ENCODE results near the gene HOXA5. TPM values are rescaled to one million over a fixed set of nuclear protein-coding genes. Genes with fewer than 3 reads are reported as not detected.
A peak's percentile ranks its signal among the peaks of the same experiment; 100 is the strongest.

HOXA5 gene
- total and polyA plus RNA-seq, 4 donors, result 20.6 to 171 (median 95.6) TPM

GRCh38 chr7:27182285-27182841, 38.9 kb upstream of the HOXA5 start:
- Histone ChIP-seq H3K27me3 (ENCODE audit: control insufficient read depth, insufficient read depth, low read length) (peaks cover 99% of the 10 kb centered on the region), H3K4me3 (ENCODE audit: low read depth, low read length) (peak overlapping the region; percentile 53), H3K27ac (ENCODE audit: low read depth, low read length) (peak overlapping the region; percentile 29), H3K4me1 (ENCODE audit: control insufficient read depth, insufficient read depth, low read length) (peaks cover 60% of the 10 kb centered on the region), H3K9me3 (ENCODE audit: control insufficient read depth, insufficient read depth, low read length) (no peaks in the 10 kb centered on the region), H3K36me3 (ENCODE audit: control insufficient read depth, insufficient read depth, low read length) (no peaks in the 10 kb centered on the region)
- DNase-seq (ENCODE audit: low read depth in 4 of 6, low spot score in 6 of 6), result no peak
- WGBS (ENCODE audit: insufficient coverage), result 14% methylated on average over 1 of the region's 4 CpGs

- Histone ChIP-seq H3K27me3 (ENCODE audit: control insufficient read depth, insufficient read depth, low read length) (peaks cover 99% of the 10 kb centered on the region), H3K4me3 (ENCODE audit: low read depth, low read length) (no peak overlapping the region), H3K36me3 (ENCODE audit: control insufficient read depth, insufficient read depth, low read length) (no peaks in the 10 kb centered on the region), H3K4me1 (ENCODE audit: control insufficient read depth, insufficient read depth, low read length) (peaks cover 65% of the 10 kb centered on the region), H3K27ac (ENCODE audit: low read depth, low read length) (peak overlapping the region; percentile 29), H3K9me3 (ENCODE audit: control insufficient read depth, insufficient read depth, low read length) (no peaks in the 10 kb centered on the region)
- DNase-seq (ENCODE audit: low read depth in 4 of 6, low spot score in 6 of 6), result no peak
- 61% methylated on average over 2 of the region's 4 CpGs for WGBS (ENCODE audit: insufficient coverage)
Measured at GRCh38 chr7:27181795-27182275, 38.4 kb upstream of the HOXA5 start.

GRCh38 chr7:27180431-27181420, 37.2 kb upstream of the HOXA5 start:
- WGBS (ENCODE audit: insufficient coverage), result 54% methylated on average over 7 of the region's 12 CpGs
- Histone ChIP-seq H3K36me3 (ENCODE audit: control insufficient read depth, insufficient read depth, low read length) (no peaks in the 10 kb centered on the region), H3K4me3 (ENCODE audit: low read depth, low read length) (no peak overlapping the region), H3K9me3 (ENCODE audit: control insufficient read depth, insufficient read depth, low read length) (no peaks in the 10 kb centered on the region), H3K4me1 (ENCODE audit: control insufficient read depth, insufficient read depth, low read length) (peaks cover 71% of the 10 kb centered on the region), H3K27me3 (ENCODE audit: control insufficient read depth, insufficient read depth, low read length) (peaks cover 99% of the 10 kb centered on the region), H3K27ac (ENCODE audit: low read depth, low read length) (peak overlapping the region; percentile 85)
- no peak for DNase-seq (ENCODE audit: low read depth in 4 of 6, low spot score in 6 of 6)

- 2% methylated on average over 42 of the region's 56 CpGs for WGBS (ENCODE audit: insufficient coverage)
- Histone ChIP-seq H3K27me3 (ENCODE audit: control insufficient read depth, insufficient read depth, low read length) (peaks cover 99% of the 10 kb centered on the region), H3K9me3 (ENCODE audit: control insufficient read depth, insufficient read depth, low read length) (no peaks in the 10 kb centered on the region), H3K36me3 (ENCODE audit: control insufficient read depth, insufficient read depth, low read length) (no peaks in the 10 kb centered on the region), H3K4me3 (ENCODE audit: low read depth, low read length) (peak overlapping the region; percentile 38), H3K27ac (ENCODE audit: low read depth, low read length) (peak overlapping the region; percentile 85), H3K4me1 (ENCODE audit: control insufficient read depth, insufficient read depth, low read length) (peaks cover 71% of the 10 kb centered on the region)
- peak in 2 of 6 donors; percentile 85 to 89 for DNase-seq (ENCODE audit: low read depth in 4 of 6, low spot score in 6 of 6)
Measured at GRCh38 chr7:27179503-27180430, 36.3 kb upstream of the HOXA5 start.

- Histone ChIP-seq H3K36me3 (ENCODE audit: control insufficient read depth, insufficient read depth, low read length) (no peaks in the 10 kb centered on the region), H3K27ac (ENCODE audit: low read depth, low read length) (peak overlapping the region; percentile 85), H3K27me3 (ENCODE audit: control insufficient read depth, insufficient read depth, low read length) (peaks cover 99% of the 10 kb centered on the region), H3K4me3 (ENCODE audit: low read depth, low read length) (peak overlapping the region; percentile 38), H3K9me3 (ENCODE audit: control insufficient read depth, insufficient read depth, low read length) (no peaks in the 10 kb centered on the region), H3K4me1 (ENCODE audit: control insufficient read depth, insufficient read depth, low read length) (peaks cover 72% of the 10 kb centered on the region)
- WGBS (ENCODE audit: insufficient coverage), result 23% methylated on average over 12 of the region's 14 CpGs
- no peak for DNase-seq (ENCODE audit: low read depth in 4 of 6, low spot score in 6 of 6)
Measured at GRCh38 chr7:27179030-27179429, 35.5 kb upstream of the HOXA5 start.

GRCh38 chr7:27178366-27178765, 34.9 kb upstream of the HOXA5 start:
- peaks cover 67% of the 10 kb centered on the region for H3K4me1 ChIP-seq (ENCODE audit: control insufficient read depth, insufficient read depth, low read length)

GRCh38 chr7:27177795-27178320, 34.4 kb upstream of the HOXA5 start:
- Histone ChIP-seq H3K27me3 (ENCODE audit: control insufficient read depth, insufficient read depth, low read length) (peaks cover 90% of the 10 kb centered on the region), H3K27ac (ENCODE audit: low read depth, low read length) (peak overlapping the region; percentile 85)
- WGBS (ENCODE audit: insufficient coverage), result 79% methylated on average over 2 of the region's 5 CpGs

More at GRCh38 chr7:27178366-27178765, 34.9 kb upstream of the HOXA5 start:
- no peaks in the 10 kb centered on the region for H3K9me3 ChIP-seq (ENCODE audit: control insufficient read depth, insufficient read depth, low read length)
- H3K27ac ChIP-seq (ENCODE audit: low read depth, low read length), result peak overlapping the region; percentile 85
- no peaks in the 10 kb centered on the region for H3K36me3 ChIP-seq (ENCODE audit: control insufficient read depth, insufficient read depth, low read length)
- 55% methylated on average over 3 of the region's 6 CpGs for WGBS (ENCODE audit: insufficient coverage)
- H3K27me3 ChIP-seq (ENCODE audit: control insufficient read depth, insufficient read depth, low read length), result peaks cover 92% of the 10 kb centered on the region
- DNase-seq (ENCODE audit: low read depth in 4 of 6, low spot score in 6 of 6), result no peak
- H3K4me3 ChIP-seq (ENCODE audit: low read depth, low read length), result peak overlapping the region; percentile 38

GRCh38 chr7:27176962-27177794, 33.7 kb upstream of the HOXA5 start:
- Histone ChIP-seq H3K27ac (ENCODE audit: low read depth, low read length) (peak overlapping the region; percentile 85), H3K4me1 (ENCODE audit: control insufficient read depth, insufficient read depth, low read length) (peaks cover 68% of the 10 kb centered on the region), H3K4me3 (ENCODE audit: low read depth, low read length) (peak overlapping the region; percentile 38), H3K27me3 (ENCODE audit: control insufficient read depth, insufficient read depth, low read length) (peaks cover 90% of the 10 kb centered on the region), H3K36me3 (ENCODE audit: control insufficient read depth, insufficient read depth, low read length) (peaks cover 6% of the 10 kb centered on the region), H3K9me3 (ENCODE audit: control insufficient read depth, insufficient read depth, low read length) (no peaks in the 10 kb centered on the region)
- no peak for DNase-seq (ENCODE audit: low read depth in 4 of 6, low spot score in 6 of 6)
- WGBS (ENCODE audit: insufficient coverage), result 65% methylated on average over 14 of the region's 22 CpGs

More at GRCh38 chr7:27177795-27178320, 34.4 kb upstream of the HOXA5 start:
- peak overlapping the region; percentile 38 for H3K4me3 ChIP-seq (ENCODE audit: low read depth, low read length)
- peaks cover under 1% of the 10 kb centered on the region for H3K36me3 ChIP-seq (ENCODE audit: control insufficient read depth, insufficient read depth, low read length)
- peaks cover 65% of the 10 kb centered on the region for H3K4me1 ChIP-seq (ENCODE audit: control insufficient read depth, insufficient read depth, low read length)
- no peak for DNase-seq (ENCODE audit: low read depth in 4 of 6, low spot score in 6 of 6)
- H3K9me3 ChIP-seq (ENCODE audit: control insufficient read depth, insufficient read depth, low read length), result no peaks in the 10 kb centered on the region

All from spinal cord (tissue), 10 donors.